ENCODE results near the gene NXN.
"Not testable (repeated sequence)": the region's sequence is repeated elsewhere in the genome, so short reads cannot be mapped to it uniquely, and the experiment has no call there.

NXN gene

DNA sequence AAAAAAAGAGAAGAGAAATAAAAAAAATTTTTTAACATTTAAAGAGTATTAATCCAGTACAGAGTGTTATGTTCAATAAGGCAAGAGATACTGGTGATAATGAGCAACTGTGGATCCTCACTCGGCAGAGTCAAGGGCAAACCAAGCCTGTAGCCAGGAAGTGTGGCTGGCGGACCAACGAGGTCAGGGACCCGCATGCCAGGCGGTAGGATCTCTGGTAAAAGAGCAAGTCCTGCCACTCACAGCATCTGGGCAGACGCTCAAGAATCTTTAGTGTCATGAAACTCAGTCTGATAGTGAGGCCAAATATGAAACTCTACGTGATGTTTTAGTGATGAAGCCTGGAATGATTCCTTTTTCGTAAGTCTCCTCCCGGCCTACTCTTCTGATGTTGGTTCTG is 219.2 kb downstream of the NXN start:
- DNase-seq (ENCODE audit: low read depth) = no peak
- H3K4me3 ChIP-seq (ENCODE audit: low read depth, low read length) = no peak overlapping the region

DNA sequence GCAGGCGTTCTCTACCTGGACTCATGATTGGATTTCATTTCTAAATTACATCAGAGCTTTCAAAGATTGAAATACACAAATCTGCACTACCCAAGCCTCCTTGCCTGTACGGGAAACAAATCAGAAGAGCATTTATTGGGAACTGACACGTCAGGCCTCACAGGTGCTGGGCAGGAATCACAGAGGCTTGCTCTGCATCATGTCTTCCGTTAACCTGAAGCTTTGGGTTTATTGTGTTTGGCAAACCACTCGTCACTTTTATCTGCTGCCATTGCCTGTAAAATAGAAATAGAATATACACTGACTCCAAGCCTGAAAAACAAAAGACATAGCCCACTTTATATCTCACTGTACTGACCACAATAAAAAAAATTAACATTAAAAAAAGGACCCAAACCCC is 219.6 kb downstream of the NXN start:
- no peak for DNase-seq (ENCODE audit: low read depth)
- H3K4me3 ChIP-seq (ENCODE audit: low read depth, low read length) = no peak overlapping the region

DNA sequence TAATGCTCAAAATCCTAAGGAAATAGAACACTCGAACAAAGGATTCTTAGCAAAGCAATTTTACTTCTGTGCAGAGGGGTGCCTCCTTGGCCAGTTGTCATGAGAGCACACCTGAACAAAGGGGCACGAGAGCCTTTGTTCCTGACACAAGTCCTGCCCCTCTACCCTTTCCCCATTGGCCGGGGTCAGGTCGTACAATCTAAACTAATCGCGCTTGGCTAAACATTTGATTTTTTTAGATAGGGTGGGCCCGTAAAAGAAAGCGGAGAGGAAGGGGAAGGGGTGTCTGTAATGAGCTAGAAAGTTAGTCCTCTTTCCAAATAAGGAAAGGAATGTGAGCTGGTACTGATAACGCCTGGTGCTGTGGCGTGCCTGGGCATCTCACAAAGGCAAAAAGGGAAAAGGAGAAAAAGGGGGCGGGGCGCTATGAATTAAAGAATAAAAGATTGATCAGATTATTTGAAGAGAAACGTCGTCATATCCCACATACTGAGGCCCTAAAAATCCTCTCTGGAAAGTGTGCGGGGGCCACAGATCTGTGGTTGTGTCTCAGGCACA is 223.5 kb downstream of the NXN start:
- H3K4me3 ChIP-seq (ENCODE audit: low read depth, low read length) = not testable (repeated sequence)

DNA sequence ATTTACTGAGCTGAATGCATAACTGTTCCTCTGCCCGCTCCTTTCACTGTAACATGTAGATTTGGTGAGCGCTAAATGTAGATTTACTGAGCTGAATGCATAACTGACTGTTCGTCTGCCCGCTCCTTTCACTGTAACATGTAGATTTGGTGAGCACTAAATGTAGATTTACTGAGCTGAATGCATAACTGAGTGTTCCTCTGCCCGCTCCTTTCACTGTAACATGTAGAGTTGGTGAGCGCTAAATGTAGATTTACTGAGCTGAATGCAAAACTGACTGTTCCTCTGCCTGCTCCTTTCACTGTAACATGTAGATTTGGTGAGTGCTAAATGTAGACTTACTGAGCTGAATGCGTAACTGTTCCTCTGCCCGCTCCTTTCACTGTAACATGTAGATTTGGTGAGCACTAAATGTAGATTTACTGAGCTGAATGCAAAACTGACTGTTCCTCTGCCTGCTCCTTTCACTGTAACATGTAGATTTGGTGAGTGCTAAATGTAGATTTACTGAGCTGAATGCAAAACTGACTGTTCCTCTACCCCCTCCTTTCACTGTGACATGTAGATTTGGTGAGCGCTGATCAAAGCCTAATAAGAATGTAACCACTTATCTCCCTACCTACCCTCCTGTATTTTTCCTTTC is 224.1 kb downstream of the NXN start:
- DNase-seq (ENCODE audit: low read depth); H3K4me3 ChIP-seq (ENCODE audit: low read depth, low read length): not testable (repeated sequence)

More for the DNA sequence above, 223.5 kb downstream of the NXN start:
- not testable (repeated sequence) for DNase-seq (ENCODE audit: low read depth)

DNA sequence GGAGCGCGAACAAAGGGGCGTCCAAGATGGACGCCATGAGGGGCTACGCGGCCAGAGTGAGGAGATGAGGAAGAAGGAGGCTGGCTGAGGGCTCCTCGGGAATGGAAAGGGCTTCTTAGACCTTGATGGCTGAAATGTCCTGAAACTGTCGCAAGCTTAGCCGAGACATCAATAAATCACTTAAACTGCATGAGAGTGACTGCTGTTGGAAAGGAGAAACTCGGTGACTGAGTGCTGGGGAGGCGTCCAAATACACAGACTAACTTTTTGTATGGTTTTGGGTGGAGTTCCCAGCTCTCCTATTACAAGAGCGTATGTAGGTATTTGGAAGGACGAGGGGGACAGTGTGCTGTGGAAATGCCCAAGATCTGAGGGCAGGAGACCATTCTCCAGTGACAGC is 226.2 kb downstream of the NXN start:
- no peak for DNase-seq (ENCODE audit: low read depth)
- no peak overlapping the region for H3K4me3 ChIP-seq (ENCODE audit: low read depth, low read length)

DNA sequence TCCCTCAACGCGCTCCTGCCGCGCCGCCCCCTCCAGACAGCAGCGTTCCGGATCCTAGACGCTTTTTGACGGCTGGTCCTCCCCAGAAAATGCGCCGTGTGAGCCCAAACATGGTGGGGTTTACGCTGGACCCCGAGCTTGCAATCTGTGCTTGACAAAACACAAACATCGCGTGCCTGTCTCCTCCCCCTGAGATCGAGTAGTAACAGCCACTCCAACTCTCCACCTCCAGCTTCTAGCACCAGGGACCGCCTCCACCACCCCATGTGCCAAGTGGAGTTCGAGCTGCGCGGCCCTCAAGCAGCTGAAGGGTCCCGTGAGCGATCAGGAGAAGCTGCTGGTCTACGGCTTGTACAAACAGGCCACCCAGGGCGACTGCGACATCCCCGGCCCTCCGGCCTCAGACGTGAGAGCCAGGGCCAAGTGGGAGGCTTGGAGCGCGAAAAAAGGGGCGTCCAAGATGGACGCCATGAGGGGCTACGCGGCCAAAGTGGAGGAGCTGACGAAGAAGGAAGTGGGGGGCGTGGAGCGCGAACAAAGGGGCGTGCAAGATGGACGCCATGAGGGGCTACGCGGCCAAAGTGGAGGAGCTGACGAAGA is 226.9 kb downstream of the NXN start:
- DNase-seq (ENCODE audit: low read depth) = no peak
- H3K4me3 ChIP-seq (ENCODE audit: low read depth, low read length) = peak overlapping the region; percentile 80

DNA sequence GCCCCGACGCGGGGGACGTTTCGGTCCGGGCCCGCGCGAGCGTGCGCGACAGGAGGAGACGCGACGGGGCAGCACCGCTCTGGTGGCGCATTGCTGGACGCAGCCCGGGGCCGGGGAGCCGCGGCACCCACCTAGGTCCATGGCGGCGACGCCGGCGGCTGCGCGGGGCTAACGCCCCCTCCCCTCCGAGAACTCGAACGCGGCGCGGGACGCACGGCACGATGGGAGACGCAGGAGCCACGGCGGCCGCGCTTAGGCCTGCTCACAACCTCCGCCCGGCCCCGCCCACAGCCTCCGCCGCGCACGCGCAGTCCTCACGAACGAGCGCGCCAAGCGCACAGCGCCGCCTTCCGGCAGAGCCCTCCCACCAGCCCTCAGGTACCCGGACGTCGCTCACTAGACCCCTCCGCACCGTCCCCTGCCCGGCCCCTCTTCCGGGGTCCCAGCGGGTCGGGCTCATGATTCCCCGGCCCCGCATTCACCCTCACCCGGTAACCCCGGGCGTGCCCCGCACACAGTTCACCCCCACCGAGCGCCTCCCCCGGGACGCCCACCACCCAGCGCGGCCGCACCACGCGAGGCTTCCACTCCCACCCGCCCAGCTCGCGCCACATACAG is 227.5 kb downstream of the NXN start, which contains the start of gene GEMIN4:
TSS of gene GEMIN4 (minus strand) at position 263 of the 618 bp plus-strand sequence. CDS start at position 141, 122 bp downstream.
- peak; percentile 47 for DNase-seq (ENCODE audit: low read depth)
- H3K4me3 ChIP-seq (ENCODE audit: low read depth, low read length) = peak within 1 kb of the TSS; percentile 80

DNA sequence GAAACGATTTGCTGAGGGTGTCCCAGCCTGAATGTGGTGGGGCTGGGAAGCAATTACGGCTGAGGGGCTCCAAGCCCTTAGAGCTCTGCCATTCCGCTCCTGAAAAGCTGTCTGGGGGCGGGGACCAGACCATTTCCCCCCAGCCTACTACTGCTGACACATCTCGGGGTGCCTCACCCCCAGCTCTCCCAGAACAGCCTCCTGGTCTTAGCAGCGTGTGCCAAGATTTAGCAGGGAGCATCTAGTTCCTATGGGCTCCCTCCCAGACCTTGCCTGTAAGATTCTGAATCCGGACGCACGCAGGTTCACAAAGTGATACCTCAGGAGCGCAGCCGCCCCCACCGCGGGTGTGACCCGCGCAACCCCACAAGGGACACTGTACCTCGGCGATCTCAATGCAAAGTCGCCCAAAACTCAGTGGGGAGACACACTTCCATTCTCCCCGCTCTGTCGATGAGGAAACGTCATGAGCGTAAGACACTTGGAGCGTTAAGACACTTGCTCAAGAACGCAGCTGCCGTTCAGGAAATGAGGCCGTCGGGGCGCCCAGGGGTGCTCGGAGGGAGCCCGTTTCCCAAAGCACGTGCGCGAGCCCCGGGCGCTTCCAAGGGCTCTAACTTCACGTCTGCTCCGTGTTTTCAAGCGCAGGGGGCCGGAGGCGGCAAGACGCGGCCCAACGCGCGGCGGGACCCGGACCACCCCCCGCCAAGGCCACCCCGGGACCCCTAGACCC is 228.1 kb downstream of the NXN start:
- H3K4me3 ChIP-seq (ENCODE audit: low read depth, low read length) = peak overlapping the region; percentile 80

DNA sequence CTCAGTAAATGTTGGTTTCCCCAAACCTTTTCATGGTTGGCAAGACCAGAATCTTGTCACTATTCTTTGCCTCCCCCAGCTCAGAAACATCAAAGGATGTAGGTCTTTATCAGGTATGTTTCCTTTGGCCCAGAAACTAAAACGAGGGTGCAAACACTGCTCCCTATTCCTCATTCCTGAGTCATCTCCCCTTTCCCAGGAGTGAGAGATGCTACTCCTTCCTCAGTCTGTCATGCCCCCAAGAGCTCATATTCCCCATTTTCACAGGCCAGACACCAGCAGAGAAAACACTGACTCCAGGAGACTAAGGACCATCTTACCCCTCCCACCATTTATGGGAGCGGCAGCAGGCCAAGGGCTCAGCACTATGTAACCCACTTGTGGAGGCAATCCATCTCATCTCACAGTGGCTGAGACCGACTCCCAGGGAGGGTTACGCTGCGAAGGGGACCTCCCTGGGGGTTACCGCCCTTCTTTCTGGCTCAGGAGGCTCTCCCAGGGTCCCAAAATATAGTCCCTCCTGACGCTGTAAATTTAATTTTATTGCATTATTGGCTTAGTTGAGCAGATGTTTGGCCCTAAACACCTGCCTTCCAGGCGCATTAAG is 229.0 kb downstream of the NXN start:
- H3K4me3 ChIP-seq (ENCODE audit: low read depth, low read length) = peak overlapping the region; percentile 80
- DNase-seq (ENCODE audit: low read depth) = no peak

More for the DNA sequence above, 228.1 kb downstream of the NXN start:
- no peak for DNase-seq (ENCODE audit: low read depth)

DNA sequence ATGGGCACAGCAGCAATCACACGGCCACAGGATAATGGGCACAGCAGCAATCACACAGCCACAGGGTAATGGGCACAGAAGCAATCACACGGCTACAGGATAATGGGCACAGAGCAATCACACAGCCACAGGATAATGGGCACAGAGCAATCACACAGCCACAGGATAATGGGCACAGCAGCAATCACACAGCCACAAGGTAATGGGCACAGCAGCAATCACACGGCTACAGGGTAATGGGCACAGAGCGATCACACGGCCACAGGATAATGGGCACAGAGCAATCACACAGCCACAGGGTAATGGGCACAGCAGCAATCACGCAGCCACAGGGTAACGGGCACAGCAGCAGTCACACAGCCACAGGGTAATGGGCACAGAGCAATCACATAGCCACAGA is 230.2 kb downstream of the NXN start:
- not testable (repeated sequence) for DNase-seq (ENCODE audit: low read depth); H3K4me3 ChIP-seq (ENCODE audit: low read depth, low read length)

Measured in skeletal muscle cell (primary cell).